NCI-H446 treated with DMSO at 0.1 percent for 48 hours (cell line): ENCODE results near the gene TSPAN17.

ENCODE experiments used
- DNase-seq: peaks from one replicate; lab custom pipeline; 2025; lab: John Stamatoyannopoulos, UW

TSPAN17 gene

GRCh38 chr5:176660530-176660859, 13.2 kb downstream of the TSPAN17 start:
- no peak for DNase-seq

- peak; percentile 48 for DNase-seq
These were observed 13.8 kb downstream of the TSPAN17 start for GRCh38 chr5:176660860-176661641.

DNA sequence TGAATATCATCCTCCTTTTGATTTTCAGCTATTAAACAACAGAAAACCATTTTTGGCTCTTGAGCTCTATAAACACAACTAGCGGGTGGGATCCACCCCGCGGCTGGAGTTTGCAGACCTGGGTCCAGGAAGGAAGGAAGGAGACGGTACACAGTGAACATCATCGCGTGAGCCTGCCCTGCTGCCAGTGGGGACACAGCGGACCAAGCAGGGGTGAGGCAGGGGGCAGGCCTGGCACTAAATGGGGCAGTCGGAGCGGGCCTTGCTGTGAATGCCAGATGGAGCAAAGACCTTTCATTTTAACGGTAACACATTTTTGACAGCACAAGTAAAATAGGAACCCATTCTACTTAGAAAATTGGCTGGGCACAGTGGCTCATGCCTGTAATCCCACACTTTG, 14.4 kb downstream of the TSPAN17 start:
- no peak for DNase-seq

DNA sequence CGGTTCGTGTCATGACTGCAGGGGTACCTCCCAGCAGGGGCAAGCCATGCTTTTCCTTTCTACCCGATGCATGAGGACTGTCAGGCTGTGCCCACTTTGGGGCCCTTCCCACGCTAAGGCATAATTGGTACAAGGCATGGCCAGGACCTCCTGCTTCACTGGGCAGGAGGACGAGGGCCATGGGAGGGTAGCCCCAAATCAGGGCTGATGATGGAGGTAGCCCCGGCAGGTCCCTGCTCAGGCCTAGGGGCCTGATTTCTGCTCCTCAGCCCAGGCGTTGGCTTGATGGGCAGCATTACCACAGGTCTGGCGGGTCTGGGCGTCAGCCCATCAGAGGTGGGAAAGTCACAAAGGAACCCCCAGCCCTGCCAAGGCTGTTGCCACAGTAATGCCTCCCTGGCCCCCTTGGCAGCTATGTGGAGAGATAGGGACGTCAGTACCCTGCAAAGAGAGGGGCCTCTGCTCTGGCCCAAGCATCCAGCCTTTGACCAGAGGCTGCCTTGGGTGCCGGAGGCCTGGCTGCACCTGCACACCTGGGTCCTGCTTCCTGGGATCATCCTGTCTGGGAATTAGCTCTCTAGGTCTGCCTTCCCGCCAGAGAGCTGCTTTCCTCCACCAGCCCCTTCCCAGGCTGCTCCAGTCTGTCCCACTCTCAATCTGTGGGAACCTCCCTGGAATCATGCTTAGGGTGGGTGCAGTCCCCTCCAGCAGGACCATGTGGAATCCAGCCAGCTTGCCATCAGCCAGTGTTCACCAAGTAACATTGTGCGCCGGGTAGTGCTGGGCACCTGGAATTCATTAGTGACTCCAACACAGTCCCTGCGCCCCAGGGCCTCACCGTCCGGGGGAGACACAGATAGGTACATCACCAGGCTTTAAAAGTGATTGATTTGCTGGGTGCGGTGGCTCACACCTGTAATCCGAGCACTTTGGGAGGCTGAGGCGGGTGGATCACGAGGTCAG, 15.4 kb downstream of the TSPAN17 start:
- DNase-seq = no peak

GRCh38 chr5:176663566-176663965, 16.3 kb downstream of the TSPAN17 start:
- DNase-seq = no peak

GRCh38 chr5:176664479-176664878, 17.2 kb downstream of the TSPAN17 start:
- DNase-seq = no peak

DNA sequence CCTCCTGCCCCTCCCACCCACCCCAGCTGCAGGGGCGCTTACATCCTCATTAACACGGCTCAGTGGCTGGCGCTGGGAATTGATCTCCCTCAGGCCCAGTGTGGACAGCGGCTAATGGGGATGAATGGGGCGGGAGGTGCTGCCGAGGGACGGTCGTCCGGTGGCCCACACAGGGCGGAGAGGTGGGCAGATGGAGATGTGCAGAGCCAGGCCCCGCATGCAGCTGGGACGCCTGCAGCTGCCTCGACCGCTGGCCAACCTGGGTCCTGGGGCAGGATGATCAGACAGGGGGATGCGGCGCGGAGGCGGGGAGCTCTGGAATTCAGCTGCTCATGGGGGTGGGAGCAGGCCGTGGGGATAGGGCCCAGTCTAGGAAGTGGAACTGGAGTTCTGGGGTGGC, 17.6 kb downstream of the TSPAN17 start:
- no peak for DNase-seq

GRCh38 chr5:176665517-176665916, 18.2 kb downstream of the TSPAN17 start:
- DNase-seq = no peak

GRCh38 chr5:176667637-176668036, 20.4 kb downstream of the TSPAN17 start:
- no peak for DNase-seq

DNA sequence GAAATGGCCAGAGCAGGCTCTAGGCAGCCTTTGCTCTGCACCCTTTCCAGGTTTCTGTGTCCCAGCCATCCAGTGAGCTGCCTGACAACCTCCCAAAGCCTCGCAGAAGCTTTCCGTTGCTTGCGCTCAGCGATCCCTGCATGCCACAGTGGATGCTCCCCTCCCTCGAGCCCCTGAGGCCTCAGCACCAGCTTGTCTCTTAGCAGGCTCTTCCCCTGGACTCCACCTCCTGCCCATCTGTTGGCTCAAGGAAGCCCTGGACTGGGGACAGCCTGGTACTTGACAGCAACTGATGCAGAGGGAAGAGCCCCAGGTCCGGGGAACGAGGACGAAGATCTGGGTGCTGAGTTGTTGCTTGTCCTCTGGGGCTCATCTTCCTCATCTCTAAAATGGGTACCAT, 23.2 kb downstream of the TSPAN17 start:
- DNase-seq = no peak

GRCh38 chr5:176671399-176671798, 24.1 kb downstream of the TSPAN17 start:
- DNase-seq = no peak

DNA sequence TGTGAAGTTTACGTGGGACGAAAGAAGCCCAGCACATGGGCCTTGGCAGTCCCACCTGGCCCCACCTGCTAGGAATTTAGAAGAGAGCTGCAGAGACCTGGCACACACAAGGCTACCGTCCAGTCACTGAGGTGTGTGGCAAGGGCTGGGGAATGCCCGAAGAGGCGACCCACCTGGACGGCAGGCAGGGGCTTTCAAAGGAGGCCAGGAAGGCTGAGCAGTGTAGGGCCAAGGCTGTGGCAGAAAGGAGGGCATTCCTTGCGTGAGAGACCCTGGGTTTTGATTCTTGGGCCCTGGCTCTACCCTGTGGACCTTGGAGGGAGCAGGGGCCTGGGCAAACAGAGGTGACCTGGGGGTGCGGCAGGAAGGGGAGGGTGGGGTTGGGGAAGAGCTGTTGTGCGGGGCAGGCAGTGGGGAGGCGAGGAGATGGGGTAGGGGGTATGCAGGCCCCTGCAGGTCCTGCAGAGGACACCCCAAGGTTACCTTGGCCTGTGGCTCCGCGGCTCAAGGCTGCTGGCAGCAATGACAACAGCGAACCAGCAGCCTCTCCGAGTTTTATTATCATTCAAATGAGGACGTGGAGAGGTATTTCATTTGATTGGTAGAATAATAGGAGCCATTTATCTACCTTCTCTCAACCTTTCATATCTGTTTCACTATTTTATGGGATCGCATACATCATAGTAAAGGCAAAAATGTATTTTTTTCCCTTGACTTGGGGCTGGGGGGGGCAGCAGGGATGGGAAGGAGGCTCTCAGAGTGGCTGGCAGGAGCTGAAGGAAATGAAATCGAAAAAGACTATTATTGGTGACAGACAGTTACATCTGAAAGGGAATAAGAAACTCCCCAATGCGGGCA, 24.8 kb downstream of the TSPAN17 start:
- no peak for DNase-seq

- DNase-seq = no peak
These were observed 26.6 kb downstream of the TSPAN17 start for GRCh38 chr5:176673651-176674583.

DNA sequence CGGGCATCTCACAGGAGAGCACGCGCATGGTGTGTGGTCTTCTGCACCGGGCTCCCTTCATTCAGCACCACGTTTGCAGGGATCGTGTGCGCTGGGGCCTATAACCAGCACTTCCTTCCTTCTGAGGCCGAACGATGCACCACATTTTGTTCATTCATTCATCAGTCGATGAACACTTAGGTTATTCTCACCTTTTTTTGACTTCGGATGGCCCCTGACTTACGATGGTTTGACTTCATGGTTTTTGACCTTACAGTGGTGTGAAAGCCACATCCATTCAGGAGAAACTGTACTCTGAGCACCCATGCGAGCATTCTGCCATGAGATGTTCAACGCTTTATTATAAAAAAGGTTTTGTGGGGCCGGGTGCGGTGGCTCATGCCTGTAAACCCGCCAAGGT, 27.5 kb downstream of the TSPAN17 start:
- DNase-seq = no peak

GRCh38 chr5:176675676-176676360, 28.5 kb downstream of the TSPAN17 start:
- peak; percentile 21 for DNase-seq

DNA sequence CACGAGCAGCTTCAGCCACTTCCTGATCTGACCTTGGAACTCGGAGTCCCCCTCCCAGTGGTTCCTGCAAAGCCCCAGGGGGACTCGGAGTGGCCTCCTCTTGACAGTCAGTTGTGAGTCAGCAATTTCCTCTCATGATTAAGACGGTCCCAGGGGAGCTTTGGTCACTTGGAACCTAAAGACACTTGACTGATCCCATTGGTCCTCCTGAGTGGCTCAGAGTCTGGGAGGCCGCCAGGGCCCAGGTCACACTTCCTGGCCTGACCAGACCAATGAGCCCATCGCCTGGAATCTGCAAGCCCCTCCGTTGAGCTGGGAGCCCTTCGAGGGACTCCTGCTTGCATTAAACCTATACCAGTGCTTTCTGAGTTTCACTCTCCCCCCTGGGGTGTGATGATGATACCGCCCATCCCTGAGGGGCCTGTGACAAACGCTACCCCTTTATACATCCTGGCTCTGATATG, 29.1 kb downstream of the TSPAN17 start:
- DNase-seq = no peak

DNA sequence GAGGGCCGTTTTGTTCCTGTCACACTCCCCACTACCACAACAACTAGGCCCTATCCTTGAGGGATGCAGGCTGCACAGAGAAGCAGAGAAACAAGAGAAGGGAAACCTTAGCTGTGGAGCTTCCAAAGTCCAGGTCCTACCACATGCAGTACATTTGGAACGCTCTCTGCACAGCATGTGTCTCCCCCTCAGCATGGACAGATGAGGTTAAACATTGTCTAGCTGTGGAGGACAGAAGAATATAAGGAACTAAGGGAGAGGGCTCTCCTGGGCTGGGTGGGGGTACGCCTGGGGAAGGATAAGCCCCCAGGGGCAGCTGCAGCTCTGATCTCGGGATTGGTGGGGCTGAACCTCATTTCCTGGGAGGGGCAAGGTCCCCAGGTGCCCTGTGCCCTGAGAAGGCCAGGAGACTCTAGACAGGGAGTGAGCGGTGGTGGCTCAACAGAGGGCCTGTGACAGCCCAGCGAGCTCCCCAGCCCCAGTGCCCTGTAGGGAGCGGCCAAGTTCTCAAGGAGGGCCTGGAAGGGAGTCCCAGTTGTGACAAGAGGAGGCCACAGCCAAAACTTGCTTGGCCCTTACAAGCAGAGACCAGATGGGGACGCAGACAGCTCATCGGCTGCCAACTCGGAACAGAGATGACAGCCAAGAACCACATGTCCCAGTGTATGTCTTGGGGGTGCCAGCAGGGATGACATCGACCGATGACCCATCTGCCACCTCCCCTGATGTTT, 30.1 kb downstream of the TSPAN17 start:
- DNase-seq = peak; percentile 99

DNA sequence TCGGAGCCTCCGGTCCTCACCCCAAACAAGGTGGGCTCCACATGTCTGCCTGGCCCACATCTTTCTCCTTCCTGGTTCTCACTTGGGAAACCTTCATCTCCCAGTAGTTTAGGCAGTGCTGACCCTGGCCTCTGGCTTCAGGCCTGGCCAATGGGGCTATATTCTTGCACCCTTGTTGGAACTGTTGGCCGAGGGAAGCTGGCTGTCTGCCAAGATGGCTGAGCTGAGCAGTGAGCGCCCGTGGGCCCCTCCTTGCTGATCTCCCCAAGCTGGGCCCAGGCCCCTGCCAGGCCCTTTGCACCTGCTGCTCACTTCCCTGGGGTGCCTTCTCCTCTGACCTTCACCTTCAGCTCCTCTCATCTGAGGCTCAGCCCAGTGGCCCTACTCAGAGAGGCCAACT, 31.3 kb downstream of the TSPAN17 start:
- no peak for DNase-seq

GRCh38 chr5:176679365-176680225, 32.3 kb downstream of the TSPAN17 start:
- no peak for DNase-seq
